Activated naive CD8-positive, alpha-beta T cell treated with anti-CD3 and anti-CD28 coated beads, Interleukin-2, amount 10 ng/mL, durations not matched to agents 7 days and 5 days (primary cell): ENCODE measurements around the gene C11orf21. TPM values are rescaled to one million over a fixed set of nuclear protein-coding genes. Genes with fewer than 3 reads are reported as not detected.

Experiments used
- ATAC-seq: fragments of 150-1000 bp; cut with Tn5 transposase; one replicate; pipeline ENCODE4 v1.10.0; 2021; ENCODE audit warnings: low read depth, moderate library complexity
- POLR2A ChIA-PET: fragments of 350-600 bp; sonication (Branson Sonifier 250); formaldehyde crosslinking; loops from one replicate; lab custom pipeline; 2021; ENCODE audit warnings: antibody characterized with exemption; lab: Charles Lee
- DNase-seq: peaks from one replicate; pipeline ENCODE4 v3.0.0; 2021
- H3K27ac Mint-ChIP-seq: one replicate; pipeline ENCODE4 v1.8.0; 2022; ENCODE audit warnings: mild to moderate bottlenecking, mixed read lengths
- H3K27me3 Mint-ChIP-seq: one replicate; pipeline ENCODE4 v1.8.0; 2022; ENCODE audit warnings: mild to moderate bottlenecking, moderate library complexity, mixed read lengths
- H3K36me3 Mint-ChIP-seq: one replicate; pipeline ENCODE4 v1.8.0; 2021; ENCODE audit warnings: mild to moderate bottlenecking, mixed read lengths
- H3K4me1 Mint-ChIP-seq: one replicate; pipeline ENCODE4 v1.8.0; 2021; ENCODE audit warnings: mixed read lengths
- H3K4me3 Mint-ChIP-seq: one replicate; pipeline ENCODE4 v1.8.0; 2022; ENCODE audit warnings: mild to moderate bottlenecking, moderate library complexity, mixed read lengths
- H3K9me3 Mint-ChIP-seq: one replicate; pipeline ENCODE4 v1.8.0; 2021; ENCODE audit warnings: mixed read lengths
- total RNA-seq, 2 experiments: library from RNA; stranded (reverse); gene quantifications; one replicate each; pipeline ENCODE4 v1.2.3, GENCODE V29; 2021

C11orf21 gene
- total RNA-seq, 2 experiments from 2014 or later, result 51.0 to 55.3 TPM

DNA sequence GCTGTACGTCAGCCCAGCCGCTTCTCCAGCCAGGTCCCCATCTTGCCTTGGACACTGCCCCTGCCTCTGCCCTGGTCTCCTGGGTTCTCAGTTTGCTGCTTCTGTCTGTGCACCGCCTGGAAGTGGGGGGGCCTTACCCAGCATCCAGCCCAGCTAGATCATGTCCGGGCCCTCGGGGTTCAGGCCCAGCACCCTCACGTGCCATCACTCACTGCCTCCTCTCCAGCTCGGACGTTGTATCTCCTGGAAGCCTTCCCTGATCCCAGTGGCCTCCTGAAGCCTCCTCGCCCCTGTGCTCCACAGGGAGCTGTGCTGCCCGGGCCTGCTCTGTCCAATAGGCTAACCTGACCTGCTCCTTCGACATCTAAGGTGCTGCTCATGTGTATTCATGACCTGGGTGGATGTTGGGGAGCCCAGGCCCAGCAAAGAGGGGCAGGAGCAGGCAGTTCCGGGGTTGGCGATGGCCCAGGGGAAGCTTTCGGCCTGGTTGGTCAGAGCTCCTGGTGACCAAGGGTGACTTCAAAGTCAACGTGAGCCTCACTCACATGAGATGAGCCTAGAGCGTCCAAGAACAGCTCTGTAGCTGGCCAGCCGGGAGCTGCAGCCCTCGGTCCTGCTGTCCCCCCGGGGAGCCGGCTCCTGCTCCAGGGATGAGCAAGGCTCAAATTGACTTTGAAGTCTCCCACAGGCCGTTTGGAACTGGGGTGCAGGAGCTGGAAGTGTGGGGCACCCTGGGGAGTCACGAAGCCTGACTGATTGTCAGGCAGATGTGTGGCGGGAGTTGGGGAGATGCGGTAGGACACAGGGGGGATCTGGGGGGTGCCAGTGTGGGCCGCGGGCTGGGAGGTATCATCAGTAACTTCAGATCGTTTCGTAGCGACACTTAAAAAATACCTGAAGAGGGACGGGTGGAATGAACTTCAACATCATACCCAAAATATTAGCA, 26.1 kb downstream of the C11orf21 start:
- POLR2A ChIA-PET, result no interaction called here
- DNase-seq (no peak), ATAC-seq (no peak)
- no peak overlapping the region for H3K4me3 Mint-ChIP-seq
- H3K36me3 Mint-ChIP-seq, result peaks cover 3% of the 10 kb centered on the region
- no peak overlapping the region for H3K27ac Mint-ChIP-seq
- H3K4me1 Mint-ChIP-seq, result peaks cover 5% of the 10 kb centered on the region
- H3K27me3 Mint-ChIP-seq, result peaks cover 32% of the 10 kb centered on the region
- H3K9me3 Mint-ChIP-seq, result peaks cover 7% of the 10 kb centered on the region

DNA sequence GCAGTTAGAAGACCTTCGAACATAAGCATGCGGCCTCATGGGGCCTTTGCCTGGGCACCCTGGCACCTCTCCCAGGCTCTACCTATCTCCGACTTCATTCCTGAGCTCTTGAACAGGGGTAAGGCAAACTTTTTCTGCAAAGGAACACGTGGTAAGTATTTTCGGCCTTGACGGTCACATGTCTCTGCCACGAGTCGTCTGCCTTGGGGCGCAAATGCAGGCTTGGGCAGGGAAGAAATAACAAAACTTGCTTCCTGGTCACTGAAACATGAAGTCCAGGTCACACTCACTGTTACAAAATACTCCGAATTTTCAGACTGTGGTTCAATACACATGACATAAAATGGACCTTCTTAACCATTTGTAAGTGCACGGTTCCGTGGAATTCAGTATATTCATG, 27.9 kb downstream of the C11orf21 start:
- Mint-ChIP-seq H3K4me3 (no peak overlapping the region), H3K27me3 (peaks cover 28% of the 10 kb centered on the region), H3K9me3 (no peaks in the 10 kb centered on the region), H3K4me1 (peaks cover 7% of the 10 kb centered on the region), H3K27ac (no peak overlapping the region), H3K36me3 (no peaks in the 10 kb centered on the region)
- POLR2A ChIA-PET, result no interaction called here
- DNase-seq (no peak), ATAC-seq (no peak)

GRCh38 chr11:2273311-2273710, 28.4 kb downstream of the C11orf21 start:
- peaks cover 9% of the 10 kb centered on the region for H3K4me1 Mint-ChIP-seq
- POLR2A ChIA-PET, result no interaction called here
- H3K27ac Mint-ChIP-seq, result no peak overlapping the region
- H3K27me3 Mint-ChIP-seq, result peaks cover 32% of the 10 kb centered on the region
- DNase-seq, result no peak
- H3K36me3 Mint-ChIP-seq, result no peaks in the 10 kb centered on the region
- H3K9me3 Mint-ChIP-seq, result no peaks in the 10 kb centered on the region
- H3K4me3 Mint-ChIP-seq, result no peak overlapping the region
- no peak for ATAC-seq

GRCh38 chr11:2272946-2273280, 28.8 kb downstream of the C11orf21 start:
- ATAC-seq, result no peak

GRCh38 chr11:2272228-2272945, 29.3 kb downstream of the C11orf21 start:
- Mint-ChIP-seq H3K27ac (no peak overlapping the region), H3K27me3 (peaks cover 32% of the 10 kb centered on the region), H3K4me3 (no peak overlapping the region), H3K4me1 (peaks cover 7% of the 10 kb centered on the region), H3K36me3 (no peaks in the 10 kb centered on the region), H3K9me3 (no peaks in the 10 kb centered on the region)
- ATAC-seq (no peak), DNase-seq (no peak)
- POLR2A ChIA-PET, result no interaction called here

More at GRCh38 chr11:2272946-2273280, 28.8 kb downstream of the C11orf21 start:
- POLR2A ChIA-PET, result no interaction called here
- DNase-seq, result no peak
- peaks cover 32% of the 10 kb centered on the region for H3K27me3 Mint-ChIP-seq
- no peak overlapping the region for H3K27ac Mint-ChIP-seq
- H3K4me3 Mint-ChIP-seq, result no peak overlapping the region
- no peaks in the 10 kb centered on the region for H3K9me3 Mint-ChIP-seq
- H3K36me3 Mint-ChIP-seq, result no peaks in the 10 kb centered on the region
- peaks cover 9% of the 10 kb centered on the region for H3K4me1 Mint-ChIP-seq

- no peak for ATAC-seq
- no peaks in the 10 kb centered on the region for H3K36me3 Mint-ChIP-seq
- POLR2A ChIA-PET, result no interaction called here
- peak overlapping the region; percentile 45 for H3K4me3 Mint-ChIP-seq
- peaks cover 32% of the 10 kb centered on the region for H3K27me3 Mint-ChIP-seq
- DNase-seq, result no peak
- H3K27ac Mint-ChIP-seq, result no peak overlapping the region
- peaks cover 6% of the 10 kb centered on the region for H3K4me1 Mint-ChIP-seq
- no peaks in the 10 kb centered on the region for H3K9me3 Mint-ChIP-seq
These were observed 30.1 kb downstream of the C11orf21 start for GRCh38 chr11:2271327-2272227.

DNA sequence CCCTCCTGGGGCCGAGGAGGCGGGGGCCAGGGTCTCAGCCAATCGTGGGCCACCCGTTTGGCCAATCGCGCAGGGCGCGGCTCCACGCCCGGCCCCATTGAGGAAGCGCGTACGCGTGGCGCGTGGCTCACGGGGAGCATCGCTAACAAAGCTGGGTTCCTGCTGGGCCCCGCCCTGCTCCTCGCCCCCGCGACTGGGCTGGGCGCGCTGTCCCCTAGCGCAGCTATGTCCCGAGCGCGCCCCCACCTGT, 30.7 kb downstream of the C11orf21 start:
- DNase-seq, result no peak

GRCh38 chr11:2270322-2271076, 31.2 kb downstream of the C11orf21 start, which contains the start of gene ASCL2:
TSS of gene ASCL2 (minus strand) at chr11:2270588. CDS start at chr11:2270332, 256 bp downstream.
- H3K27me3 Mint-ChIP-seq, result peaks cover 32% of the 10 kb centered on the region
- no peak for DNase-seq
- no peak for ATAC-seq
- POLR2A ChIA-PET, result no interaction called here
- no peaks in the 10 kb centered on the region for H3K36me3 Mint-ChIP-seq
- H3K4me3 Mint-ChIP-seq, result peak within 1 kb of the TSS; percentile 65
- no peak within 1 kb of the TSS for H3K27ac Mint-ChIP-seq
- H3K9me3 Mint-ChIP-seq, result no peaks in the 10 kb centered on the region
- H3K4me1 Mint-ChIP-seq, result peaks cover 17% of the 10 kb centered on the region

More for the DNA sequence above, 30.7 kb downstream of the C11orf21 start:
- Mint-ChIP-seq H3K27ac (no peak overlapping the region), H3K36me3 (no peaks in the 10 kb centered on the region), H3K4me3 (no peak overlapping the region), H3K4me1 (peaks cover 12% of the 10 kb centered on the region), H3K9me3 (no peaks in the 10 kb centered on the region), H3K27me3 (peaks cover 32% of the 10 kb centered on the region)
- peak; percentile 34 for ATAC-seq
- POLR2A ChIA-PET, result no interaction called here

GRCh38 chr11:2269601-2270321, 32.0 kb downstream of the C11orf21 start:
- ATAC-seq, result peak; percentile 44
- Mint-ChIP-seq H3K27me3 (peaks cover 32% of the 10 kb centered on the region), H3K4me1 (peaks cover 22% of the 10 kb centered on the region), H3K36me3 (no peaks in the 10 kb centered on the region), H3K27ac (no peak overlapping the region), H3K9me3 (no peaks in the 10 kb centered on the region), H3K4me3 (peak overlapping the region; percentile 65)
- POLR2A ChIA-PET, result interaction anchor here (0.7 to 1.0 kb wide), 2 partner anchors 17 to 107 kb away, joined by 3 read pairs; partner anchors contain the start of gene CD81
- DNase-seq, result peak; percentile 64

GRCh38 chr11:2268729-2269600, 32.8 kb downstream of the C11orf21 start:
- H3K36me3 Mint-ChIP-seq, result no peaks in the 10 kb centered on the region
- peak; percentile 10 for ATAC-seq
- peaks cover 22% of the 10 kb centered on the region for H3K4me1 Mint-ChIP-seq
- peaks cover 32% of the 10 kb centered on the region for H3K27me3 Mint-ChIP-seq
- peak overlapping the region; percentile 65 for H3K4me3 Mint-ChIP-seq
- no peak overlapping the region for H3K27ac Mint-ChIP-seq
- peak; percentile 61 for DNase-seq
- POLR2A ChIA-PET, result interaction anchor here (0.7 to 1.0 kb wide), 2 partner anchors 18 to 108 kb away, joined by 3 read pairs; partner anchors contain the start of gene CD81
- H3K9me3 Mint-ChIP-seq, result no peaks in the 10 kb centered on the region
